Osteoblast (primary cell): ENCODE data around the gene DHX58. TPM values are rescaled to one million over a fixed set of nuclear protein-coding genes. Genes with fewer than 3 reads are reported as not detected.
A peak's percentile ranks its signal among the peaks of the same experiment; 100 is the strongest.
"Not testable (repeated sequence)": the region's sequence is repeated elsewhere in the genome, so short reads cannot be mapped to it uniquely, and the experiment has no call there.

Source experiments
- DNase-seq: peaks from one replicate; pipeline ENCODE4 v3.0.0; 2011; ENCODE audit warnings: low spot score, mixed read lengths; ENCODE audit not compliant: insufficient read length; ENCODE audit errors: missing footprints
- H2AFZ ChIP-seq: 2 replicates; pipeline ENCODE4 v1.6.0; 2011; ENCODE audit warnings: mild to moderate bottlenecking, low read length
- H3K27ac ChIP-seq: 2 replicates; pipeline ENCODE4 v1.5.1; 2011; ENCODE audit warnings: mild to moderate bottlenecking, low read depth, low read length, moderate library complexity
- H3K27me3 ChIP-seq: 2 replicates; pipeline ENCODE4 v1.6.0; 2012; ENCODE audit warnings: mild to moderate bottlenecking, control low read depth, inconsistent platforms, low read length, moderate library complexity; ENCODE audit not compliant: insufficient read depth
- H3K36me3 ChIP-seq: 2 replicates; pipeline ENCODE4 v1.5.1; 2011; ENCODE audit warnings: mild to moderate bottlenecking, low read length, control low read depth, moderate library complexity; ENCODE audit not compliant: insufficient read depth
- H3K4me1 ChIP-seq: 2 replicates; pipeline ENCODE4 v1.5.1; 2011; ENCODE audit warnings: mild to moderate bottlenecking, low read length, control low read depth, moderate library complexity; ENCODE audit not compliant: insufficient read depth
- H3K4me2 ChIP-seq: 2 replicates; pipeline ENCODE4 v1.6.0; 2011; ENCODE audit warnings: mild to moderate bottlenecking, low read length; ENCODE audit not compliant: insufficient read depth
- H3K4me3 ChIP-seq: fragments of 200-600 bp; sonication (generic); 3 replicates; pipeline ENCODE4 v1.5.1; 2012; ENCODE audit warnings: mild to moderate bottlenecking, low read length, inconsistent platforms; ENCODE audit not compliant: insufficient read depth
- H3K79me2 ChIP-seq: 2 replicates; pipeline ENCODE4 v1.6.0; 2012; ENCODE audit warnings: mild to moderate bottlenecking, low read length, control low read depth, inconsistent platforms; ENCODE audit not compliant: insufficient read depth
- H3K9me3 ChIP-seq: 2 replicates; pipeline ENCODE4 v1.5.1; 2011; ENCODE audit warnings: low read depth, low read length, control low read depth
- H4K20me1 ChIP-seq: 2 replicates; pipeline ENCODE4 v1.6.0; 2012; ENCODE audit warnings: mild to moderate bottlenecking, low read length, control low read depth; ENCODE audit not compliant: insufficient read depth
- total RNA-seq: library from RNA; depleted of rRNA; stranded (reverse); fragments of >200 nt; gene quantifications from 2 replicates; pipeline ENCODE4 v1.2.3, GENCODE V29; 2012
- TF ChIP-seq, protein P1 (sequence below): IDR thresholded peaks from 2 replicates; pipeline ENCODE4 v1.5.1; 2011; ENCODE audit warnings: mild to moderate bottlenecking, low read depth, low read length, moderate library complexity; ENCODE audit errors: extremely low read depth

The DHX58 gene
- total RNA-seq, 1 donor, result 18.5 TPM

DNA sequence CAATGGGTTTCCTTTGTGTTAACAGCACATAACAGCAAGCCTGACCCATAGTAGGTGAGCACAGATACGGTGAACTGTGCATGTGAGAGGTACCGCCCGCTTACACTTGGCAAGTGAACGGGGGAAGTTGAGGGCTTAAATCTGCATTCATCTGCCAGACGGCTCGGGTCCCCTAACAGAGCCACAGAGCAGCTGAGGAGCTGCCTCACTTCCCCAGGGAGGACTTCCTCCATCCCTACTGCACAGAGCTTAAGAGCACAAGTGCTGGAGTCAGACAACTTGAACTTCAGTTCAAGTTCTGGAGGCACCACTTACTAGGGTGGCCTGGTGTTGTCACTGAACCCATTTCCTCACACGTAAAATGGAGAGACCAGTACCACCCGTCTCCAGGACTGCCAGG is 28.9 kb upstream of the DHX58 start:
- peaks cover 54% of the 10 kb centered on the region for H4K20me1 ChIP-seq

DNA sequence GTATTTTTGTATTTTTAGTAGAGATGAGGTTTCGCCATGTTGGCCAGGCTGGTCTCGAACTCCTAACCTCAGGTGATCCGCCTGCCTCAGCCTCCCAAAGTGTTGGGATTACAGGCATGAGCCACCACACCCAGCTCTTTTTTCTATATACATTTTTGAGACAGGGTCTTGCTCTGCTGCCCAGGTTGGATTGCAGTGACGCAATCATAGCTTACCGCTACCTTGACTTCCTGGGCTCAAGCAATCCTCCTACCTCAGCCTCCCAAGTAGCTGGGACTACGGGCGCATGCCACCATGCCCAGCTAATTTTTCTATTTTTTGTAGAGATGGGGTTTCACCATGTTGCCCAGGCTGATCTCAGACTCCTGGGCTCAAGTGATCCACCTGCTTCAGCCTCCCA is 28.2 kb upstream of the DHX58 start:
- not testable (repeated sequence) for H3K27me3 ChIP-seq, H3K9me3 ChIP-seq, H3K4me3 ChIP-seq, H3K27ac ChIP-seq, H3K4me2 ChIP-seq, H2AFZ ChIP-seq, DNase-seq
- Histone ChIP-seq H3K36me3 (peaks cover 16% of the 10 kb centered on the region), H3K79me2 (peaks cover 78% of the 10 kb centered on the region), H4K20me1 (peaks cover 56% of the 10 kb centered on the region), H3K4me1 (peaks cover 32% of the 10 kb centered on the region)

More for the DNA sequence above, 28.9 kb upstream of the DHX58 start:
- Histone ChIP-seq H3K36me3 (peaks cover 13% of the 10 kb centered on the region), H3K4me2 (peak overlapping the region; percentile 72), H2AFZ (no peak overlapping the region), H3K4me1 (peaks cover 29% of the 10 kb centered on the region), H3K4me3 (no peak overlapping the region), H3K27ac (peak overlapping the region; percentile 71), H3K9me3 (no peaks in the 10 kb centered on the region), H3K79me2 (peaks cover 78% of the 10 kb centered on the region), H3K27me3 (no peaks in the 10 kb centered on the region)
- TF ChIP-seq, protein P1, sequence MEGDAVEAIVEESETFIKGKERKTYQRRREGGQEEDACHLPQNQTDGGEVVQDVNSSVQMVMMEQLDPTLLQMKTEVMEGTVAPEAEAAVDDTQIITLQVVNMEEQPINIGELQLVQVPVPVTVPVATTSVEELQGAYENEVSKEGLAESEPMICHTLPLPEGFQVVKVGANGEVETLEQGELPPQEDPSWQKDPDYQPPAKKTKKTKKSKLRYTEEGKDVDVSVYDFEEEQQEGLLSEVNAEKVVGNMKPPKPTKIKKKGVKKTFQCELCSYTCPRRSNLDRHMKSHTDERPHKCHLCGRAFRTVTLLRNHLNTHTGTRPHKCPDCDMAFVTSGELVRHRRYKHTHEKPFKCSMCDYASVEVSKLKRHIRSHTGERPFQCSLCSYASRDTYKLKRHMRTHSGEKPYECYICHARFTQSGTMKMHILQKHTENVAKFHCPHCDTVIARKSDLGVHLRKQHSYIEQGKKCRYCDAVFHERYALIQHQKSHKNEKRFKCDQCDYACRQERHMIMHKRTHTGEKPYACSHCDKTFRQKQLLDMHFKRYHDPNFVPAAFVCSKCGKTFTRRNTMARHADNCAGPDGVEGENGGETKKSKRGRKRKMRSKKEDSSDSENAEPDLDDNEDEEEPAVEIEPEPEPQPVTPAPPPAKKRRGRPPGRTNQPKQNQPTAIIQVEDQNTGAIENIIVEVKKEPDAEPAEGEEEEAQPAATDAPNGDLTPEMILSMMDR, result no peak
- no peak for DNase-seq

DNA sequence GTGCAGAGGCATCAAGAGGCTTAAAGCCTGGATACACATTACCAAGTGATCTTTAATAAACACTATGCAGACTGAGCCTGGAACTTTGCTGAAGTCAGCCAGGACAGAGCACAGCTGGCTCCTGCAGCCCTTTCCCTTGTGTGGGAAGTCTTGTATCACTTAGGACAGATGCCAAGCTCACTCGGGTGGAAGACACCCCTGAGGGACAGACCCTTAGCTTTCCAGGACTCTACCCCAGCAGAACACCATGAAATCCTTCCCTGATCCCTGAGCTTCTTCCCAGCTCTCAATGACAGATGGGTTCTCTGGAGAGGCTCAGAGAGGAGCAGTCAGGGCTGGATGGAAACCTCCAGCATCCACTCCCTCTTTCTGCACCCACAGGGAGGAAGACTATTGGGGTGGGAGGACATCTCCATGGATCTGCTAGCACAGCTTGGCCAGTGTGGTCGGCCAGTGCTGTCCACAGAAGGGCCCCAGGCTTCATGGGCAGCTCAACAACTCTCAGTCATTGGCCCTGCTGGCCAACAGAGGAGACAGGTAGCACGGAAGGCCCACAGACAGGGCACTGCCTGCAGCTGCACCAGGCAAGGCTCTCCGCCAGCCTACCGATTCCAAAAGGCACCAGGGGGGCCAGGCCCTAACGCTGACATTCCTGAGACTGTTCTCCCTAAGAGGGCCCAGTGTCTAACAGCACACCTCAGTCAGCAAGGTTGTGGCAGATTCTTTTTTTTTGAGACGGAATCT is 26.4 kb upstream of the DHX58 start:
- no peaks in the 10 kb centered on the region for H3K9me3 ChIP-seq
- TF ChIP-seq, protein P1, result no peak
- DNase-seq, result peak; percentile 34
- peaks cover 83% of the 10 kb centered on the region for H3K79me2 ChIP-seq
- H3K4me3 ChIP-seq, result no peak overlapping the region
- peaks cover 40% of the 10 kb centered on the region for H3K4me1 ChIP-seq
- peaks cover 64% of the 10 kb centered on the region for H4K20me1 ChIP-seq
- peaks cover 14% of the 10 kb centered on the region for H3K36me3 ChIP-seq
- H2AFZ ChIP-seq, result no peak overlapping the region
- no peak overlapping the region for H3K27ac ChIP-seq
- H3K27me3 ChIP-seq, result no peaks in the 10 kb centered on the region
- H3K4me2 ChIP-seq, result no peak overlapping the region

DNA sequence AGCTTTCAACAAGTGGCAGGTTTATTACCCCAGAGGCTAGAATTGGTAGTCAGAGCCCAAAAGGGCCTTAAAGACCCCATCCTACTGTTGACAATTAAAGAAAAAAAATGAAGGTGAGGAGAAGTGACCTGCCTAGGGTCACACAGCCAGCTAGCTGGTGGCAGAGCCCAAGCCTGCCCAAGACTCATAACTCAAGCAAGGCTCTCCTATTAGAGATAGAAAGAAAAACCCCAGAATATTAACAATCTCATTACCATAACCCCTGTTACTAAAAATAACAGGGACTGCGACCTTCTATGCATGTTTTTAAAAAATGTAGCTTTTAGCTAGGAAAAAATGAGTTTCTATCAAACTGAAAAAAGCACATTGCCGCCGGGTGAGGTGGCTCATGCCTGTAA is 24.1 kb upstream of the DHX58 start:
- peaks cover 41% of the 10 kb centered on the region for H3K4me1 ChIP-seq
- H3K27me3 ChIP-seq, result no peaks in the 10 kb centered on the region
- no peak for DNase-seq
- H2AFZ ChIP-seq, result no peak overlapping the region
- no peak overlapping the region for H3K4me3 ChIP-seq
- H3K27ac ChIP-seq, result no peak overlapping the region
- peaks cover 97% of the 10 kb centered on the region for H3K79me2 ChIP-seq
- peaks cover 69% of the 10 kb centered on the region for H4K20me1 ChIP-seq
- peaks cover 13% of the 10 kb centered on the region for H3K36me3 ChIP-seq
- TF ChIP-seq, protein P1, result no peak
- no peak overlapping the region for H3K4me2 ChIP-seq
- no peaks in the 10 kb centered on the region for H3K9me3 ChIP-seq
